ENCODE data around the gene SLC6A13.

The SLC6A13 gene

GRCh38 chr12:181921-182320, 80.7 kb downstream of the SLC6A13 start:
- no peaks in the 10 kb centered on the region for H3K36me3 Mint-ChIP-seq (ENCODE audit: low read depth)
- H3K9me3 Mint-ChIP-seq = no peaks in the 10 kb centered on the region
- H3K27me3 Mint-ChIP-seq = peaks cover 17% of the 10 kb centered on the region
- H3K4me1 Mint-ChIP-seq = peaks cover 4% of the 10 kb centered on the region
- no peak overlapping the region for H3K4me3 Mint-ChIP-seq
- DNase-seq (no peak), ATAC-seq (no peak)
- H3K27ac Mint-ChIP-seq = no peak overlapping the region

DNA sequence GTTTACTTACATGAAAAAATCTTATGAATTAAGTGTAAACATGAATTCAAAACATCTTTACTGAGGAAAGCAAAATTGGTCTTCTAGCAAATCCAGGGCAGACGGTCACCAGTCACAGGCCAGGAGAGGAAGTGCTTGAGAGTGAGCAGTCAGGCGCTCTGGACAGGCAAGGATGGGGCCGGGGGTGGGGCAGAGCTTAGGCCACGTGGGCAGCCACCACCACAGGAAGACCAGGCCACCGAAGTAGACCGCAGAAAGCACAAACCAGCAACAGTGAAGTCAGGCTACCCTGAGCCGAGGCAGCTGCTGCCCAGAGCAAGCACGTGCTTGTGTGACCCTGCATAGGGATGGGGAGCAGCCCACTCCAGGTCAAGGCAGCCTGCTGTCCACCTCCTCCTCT, 82.2 kb downstream of the SLC6A13 start:
- DNase-seq (no peak), ATAC-seq (no peak)
- Mint-ChIP-seq H3K9me3 (no peaks in the 10 kb centered on the region), H3K27me3 (peaks cover 12% of the 10 kb centered on the region), H3K4me3 (no peak overlapping the region), H3K27ac (no peak overlapping the region), H3K4me1 (peaks cover 4% of the 10 kb centered on the region), H3K36me3 (ENCODE audit: low read depth) (no peaks in the 10 kb centered on the region)

- ATAC-seq = no peak
- no peak overlapping the region for H3K4me3 Mint-ChIP-seq
- peaks cover 8% of the 10 kb centered on the region for H3K27me3 Mint-ChIP-seq
- H3K4me1 Mint-ChIP-seq = peaks cover 4% of the 10 kb centered on the region
- H3K9me3 Mint-ChIP-seq = no peaks in the 10 kb centered on the region
- no peak overlapping the region for H3K27ac Mint-ChIP-seq
- no peaks in the 10 kb centered on the region for H3K36me3 Mint-ChIP-seq (ENCODE audit: low read depth)
- DNase-seq = no peak
Observed at GRCh38 chr12:179885-180284, 82.8 kb downstream of the SLC6A13 start.

DNA sequence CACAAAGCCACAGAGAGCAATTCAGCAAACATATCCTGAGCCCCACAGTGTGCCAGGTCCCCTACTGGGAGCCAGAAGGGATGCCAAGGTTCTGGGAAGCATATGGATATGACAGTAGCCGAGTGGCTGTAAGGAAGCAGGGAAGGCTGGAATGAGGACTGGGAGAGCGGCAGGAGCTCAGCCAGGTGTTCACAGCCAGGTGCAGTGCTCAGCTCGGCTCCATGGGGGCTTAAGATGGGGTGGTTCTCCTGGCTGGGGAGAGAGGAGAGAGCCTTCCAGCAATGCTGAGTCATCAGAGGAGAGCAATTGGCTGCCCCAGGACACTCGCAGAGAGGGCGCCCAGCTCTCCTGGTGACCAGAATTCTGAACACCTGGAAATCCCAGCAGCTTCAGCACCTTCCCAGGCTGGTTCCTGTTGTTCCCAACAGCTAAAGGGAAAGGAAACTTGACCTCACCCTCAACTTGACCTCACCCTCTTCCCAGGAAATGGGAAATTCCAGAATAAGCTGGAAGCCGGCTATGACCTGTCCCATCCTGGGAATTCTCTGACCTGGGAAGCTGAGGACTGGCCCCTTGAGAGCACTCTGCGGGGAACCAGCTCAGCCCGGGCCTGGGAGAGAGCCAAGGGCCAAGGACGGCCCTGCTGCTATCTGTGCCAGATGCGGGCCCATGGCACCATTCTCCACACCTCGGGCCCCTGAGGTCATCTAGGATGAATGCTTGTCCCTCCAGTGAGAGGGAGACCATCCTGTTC, 83.3 kb downstream of the SLC6A13 start:
- no peak for ATAC-seq
- no peaks in the 10 kb centered on the region for H3K9me3 Mint-ChIP-seq
- H3K4me3 Mint-ChIP-seq = no peak overlapping the region
- no peak overlapping the region for H3K27ac Mint-ChIP-seq
- no peak for DNase-seq
- H3K36me3 Mint-ChIP-seq (ENCODE audit: low read depth) = no peaks in the 10 kb centered on the region
- H3K27me3 Mint-ChIP-seq = peaks cover 6% of the 10 kb centered on the region
- peaks cover 2% of the 10 kb centered on the region for H3K4me1 Mint-ChIP-seq

GRCh38 chr12:178829-179109, 83.9 kb downstream of the SLC6A13 start:
- H3K4me1 Mint-ChIP-seq = peaks cover 2% of the 10 kb centered on the region
- H3K27me3 Mint-ChIP-seq = peaks cover 6% of the 10 kb centered on the region

GRCh38 chr12:177980-178828, 84.4 kb downstream of the SLC6A13 start:
- Mint-ChIP-seq H3K9me3 (no peaks in the 10 kb centered on the region), H3K27me3 (peaks cover 6% of the 10 kb centered on the region), H3K4me1 (peaks cover 2% of the 10 kb centered on the region), H3K4me3 (no peak overlapping the region), H3K36me3 (ENCODE audit: low read depth) (no peaks in the 10 kb centered on the region), H3K27ac (no peak overlapping the region)
- DNase-seq (no peak), ATAC-seq (no peak)

More at GRCh38 chr12:178829-179109, 83.9 kb downstream of the SLC6A13 start:
- no peak overlapping the region for H3K4me3 Mint-ChIP-seq
- DNase-seq (no peak), ATAC-seq (no peak)
- H3K27ac Mint-ChIP-seq = no peak overlapping the region
- H3K9me3 Mint-ChIP-seq = no peaks in the 10 kb centered on the region
- H3K36me3 Mint-ChIP-seq (ENCODE audit: low read depth) = no peaks in the 10 kb centered on the region

GRCh38 chr12:177336-177979, 85.2 kb downstream of the SLC6A13 start:
- no peak for ATAC-seq
- Mint-ChIP-seq H3K36me3 (ENCODE audit: low read depth) (no peaks in the 10 kb centered on the region), H3K9me3 (no peaks in the 10 kb centered on the region), H3K27ac (no peak overlapping the region), H3K4me1 (peaks cover 2% of the 10 kb centered on the region), H3K4me3 (no peak overlapping the region), H3K27me3 (peaks cover 4% of the 10 kb centered on the region)
- no peak for DNase-seq

DNA sequence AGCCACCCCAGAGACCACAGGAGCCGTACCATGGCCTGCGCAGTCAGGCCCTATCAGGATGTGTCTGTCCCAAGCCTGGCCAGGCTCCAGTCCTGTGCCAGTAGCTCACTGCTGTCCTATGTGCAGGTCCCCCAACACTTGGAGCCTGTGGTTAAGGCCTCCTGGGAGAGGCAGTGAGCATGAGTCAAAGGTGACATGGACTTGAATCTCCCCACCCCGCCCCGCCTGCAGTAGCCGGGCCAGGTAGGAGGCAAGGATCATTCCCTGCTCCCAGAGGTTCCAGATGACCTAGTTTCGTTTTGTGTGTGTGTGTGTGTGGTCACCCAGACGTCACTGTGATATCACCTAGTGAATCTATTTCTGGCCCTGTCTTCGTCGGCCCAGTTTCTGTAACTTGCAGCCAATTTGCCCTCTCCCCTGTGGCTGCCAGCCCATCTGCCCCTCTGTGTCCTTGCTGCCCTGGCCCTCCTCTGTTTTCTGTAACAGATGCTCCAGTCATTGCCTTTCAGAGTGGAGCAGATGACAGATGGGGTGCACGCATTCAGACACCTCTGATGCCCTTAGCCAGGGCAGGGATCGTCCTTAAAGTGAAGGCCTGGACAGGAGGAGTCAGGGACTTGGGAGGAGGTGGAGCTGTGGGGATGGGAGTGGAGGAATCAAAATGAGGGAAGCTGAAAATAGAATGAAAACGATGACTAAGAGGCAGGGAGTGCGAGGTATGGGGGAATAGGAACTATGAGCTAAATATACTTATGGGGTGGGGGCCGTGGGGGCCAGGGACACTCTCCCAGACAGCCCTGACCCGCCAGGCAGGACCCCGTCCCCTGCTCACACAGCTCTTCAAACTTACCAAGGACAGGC, 86.1 kb downstream of the SLC6A13 start:
- no peak for ATAC-seq

GRCh38 chr12:175759-176158, 86.9 kb downstream of the SLC6A13 start:
- peaks cover 4% of the 10 kb centered on the region for H3K27me3 Mint-ChIP-seq
- H3K4me1 Mint-ChIP-seq = peaks cover 4% of the 10 kb centered on the region
- no peaks in the 10 kb centered on the region for H3K9me3 Mint-ChIP-seq
- ATAC-seq (no peak), DNase-seq (no peak)
- H3K36me3 Mint-ChIP-seq (ENCODE audit: low read depth) = no peaks in the 10 kb centered on the region
- H3K4me3 Mint-ChIP-seq = no peak overlapping the region
- no peak overlapping the region for H3K27ac Mint-ChIP-seq

More for the DNA sequence above, 86.1 kb downstream of the SLC6A13 start:
- no peak overlapping the region for H3K4me3 Mint-ChIP-seq
- peaks cover 4% of the 10 kb centered on the region for H3K27me3 Mint-ChIP-seq
- no peaks in the 10 kb centered on the region for H3K9me3 Mint-ChIP-seq
- H3K27ac Mint-ChIP-seq = no peak overlapping the region
- peaks cover 2% of the 10 kb centered on the region for H3K4me1 Mint-ChIP-seq
- H3K36me3 Mint-ChIP-seq (ENCODE audit: low read depth) = no peaks in the 10 kb centered on the region
- no peak for DNase-seq

- Mint-ChIP-seq H3K27me3 (peaks cover 4% of the 10 kb centered on the region), H3K36me3 (ENCODE audit: low read depth) (no peaks in the 10 kb centered on the region), H3K27ac (no peak overlapping the region), H3K9me3 (no peaks in the 10 kb centered on the region), H3K4me1 (peaks cover 1% of the 10 kb centered on the region), H3K4me3 (no peak overlapping the region)
- no peak for ATAC-seq
- no peak for DNase-seq
Observed at GRCh38 chr12:175250-175649, 87.4 kb downstream of the SLC6A13 start.

DNA sequence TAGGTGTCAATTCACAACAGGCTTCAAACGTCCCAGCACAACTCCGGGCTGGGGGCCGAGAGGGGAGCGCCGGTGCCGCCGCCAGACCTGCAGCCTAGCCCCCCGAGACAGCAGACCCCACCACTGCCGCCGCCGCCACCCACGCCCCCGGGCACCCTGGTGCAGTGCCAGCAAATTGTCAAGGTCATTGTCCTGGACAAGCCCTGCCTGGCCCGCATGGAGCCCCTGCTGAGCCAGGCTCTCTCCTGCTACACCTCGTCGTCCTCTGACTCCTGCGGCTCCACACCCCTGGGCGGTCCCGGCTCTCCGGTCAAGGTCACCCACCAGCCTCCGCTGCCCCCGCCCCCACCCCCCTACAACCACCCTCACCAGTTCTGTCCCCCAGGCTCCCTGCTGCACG, 88.0 kb downstream of the SLC6A13 start:
- H3K9me3 Mint-ChIP-seq = no peaks in the 10 kb centered on the region
- H3K4me3 Mint-ChIP-seq = no peak overlapping the region
- H3K27ac Mint-ChIP-seq = no peak overlapping the region
- DNase-seq (no peak), ATAC-seq (no peak)
- H3K36me3 Mint-ChIP-seq (ENCODE audit: low read depth) = no peaks in the 10 kb centered on the region
- H3K27me3 Mint-ChIP-seq = no peaks in the 10 kb centered on the region
- H3K4me1 Mint-ChIP-seq = peaks cover 1% of the 10 kb centered on the region

GRCh38 chr12:174124-174523, 88.5 kb downstream of the SLC6A13 start:
- Mint-ChIP-seq H3K4me1 (peaks cover 6% of the 10 kb centered on the region), H3K27ac (no peak overlapping the region), H3K4me3 (no peak overlapping the region), H3K27me3 (no peaks in the 10 kb centered on the region), H3K9me3 (no peaks in the 10 kb centered on the region), H3K36me3 (ENCODE audit: low read depth) (no peaks in the 10 kb centered on the region)
- ATAC-seq (no peak), DNase-seq (no peak)

DNA sequence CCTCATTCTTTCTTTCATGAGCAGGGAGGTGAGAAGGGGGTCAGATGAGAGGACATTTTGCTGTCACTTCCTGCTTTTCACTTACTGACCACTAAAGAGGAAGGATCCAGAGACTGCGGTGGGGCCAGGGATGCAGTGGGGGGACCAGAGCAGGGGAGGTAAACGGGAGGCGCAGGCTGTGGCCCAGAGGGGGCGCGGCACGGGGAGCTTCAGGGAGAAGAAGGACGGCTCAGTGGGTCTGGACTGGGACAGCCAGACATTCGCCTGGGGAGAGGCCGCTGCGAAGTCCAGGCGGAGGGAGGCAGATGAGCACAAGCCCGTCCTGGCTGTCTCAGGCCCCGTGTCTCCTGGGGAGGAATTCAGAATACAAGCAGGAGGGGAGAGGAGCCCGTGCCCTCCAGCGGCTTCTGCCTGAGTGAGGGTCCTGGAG, 89.9 kb downstream of the SLC6A13 start:
- Mint-ChIP-seq H3K4me1 (peaks cover 13% of the 10 kb centered on the region), H3K27ac (no peak overlapping the region), H3K27me3 (no peaks in the 10 kb centered on the region), H3K4me3 (no peak overlapping the region), H3K9me3 (no peaks in the 10 kb centered on the region), H3K36me3 (ENCODE audit: low read depth) (no peaks in the 10 kb centered on the region)
- ATAC-seq = no peak
- DNase-seq = no peak
